Measurements from ENCODE around the gene OR2Z1.

OR2Z1 gene

GRCh38 chr19:8684001-8684902 is 37.2 kb upstream of the OR2Z1 start:
- H3K9ac ChIP-seq (ENCODE audit: insufficient read length): no peak overlapping the region
- H3K36me3 ChIP-seq (ENCODE audit: insufficient read depth, low read length): no peaks in the 10 kb centered on the region
- H3K27ac ChIP-seq: no peak overlapping the region
- TF ChIP-seq EZH2 (IDR thresholded peaks at IDR 0.05) (no peak), POLR2AphosphoS5 (IDR thresholded peaks at IDR 0.05; ENCODE audit: borderline replicate concordance, low read depth, low read length) (no peak), FOXP2 (optimal IDR thresholded peaks at IDR 0.05; ENCODE audit: control extremely low read depth, extremely low read length, insufficient read depth) (no peak)
- H3K9me3 ChIP-seq (ENCODE audit: low read depth, low read length): no peaks in the 10 kb centered on the region
- no peak overlapping the region for H3K4me3 ChIP-seq
- DNase-seq (ENCODE audit: low read depth, low spot score): no peak

- TF ChIP-seq EZH2 (IDR thresholded peaks at IDR 0.05): no peak
- TF ChIP-seq FOXP2 (optimal IDR thresholded peaks at IDR 0.05; ENCODE audit: control extremely low read depth, extremely low read length, insufficient read depth): no peak
- TF ChIP-seq POLR2AphosphoS5 (IDR thresholded peaks at IDR 0.05; ENCODE audit: borderline replicate concordance, low read depth, low read length): no peak
- no peak overlapping the region for H3K27ac ChIP-seq
- H3K9ac ChIP-seq (ENCODE audit: insufficient read length): no peak overlapping the region
- H3K36me3 ChIP-seq (ENCODE audit: insufficient read depth, low read length): no peaks in the 10 kb centered on the region
- DNase-seq (ENCODE audit: low read depth, low spot score): no peak
- H3K4me3 ChIP-seq: no peak overlapping the region
- H3K9me3 ChIP-seq (ENCODE audit: low read depth, low read length): no peaks in the 10 kb centered on the region
Observed at GRCh38 chr19:8686549-8686948, 34.9 kb upstream of the OR2Z1 start.

- Histone ChIP-seq H3K27ac (no peak overlapping the region), H3K36me3 (ENCODE audit: insufficient read depth, low read length) (no peaks in the 10 kb centered on the region), H3K9ac (ENCODE audit: insufficient read length) (no peak overlapping the region), H3K9me3 (ENCODE audit: low read depth, low read length) (no peaks in the 10 kb centered on the region), H3K4me3 (no peak overlapping the region)
- no peak for DNase-seq (ENCODE audit: low read depth, low spot score)
- no peak for TF ChIP-seq FOXP2 (optimal IDR thresholded peaks at IDR 0.05; ENCODE audit: control extremely low read depth, extremely low read length, insufficient read depth)
Observed at GRCh38 chr19:8688930-8689329, 32.5 kb upstream of the OR2Z1 start.

GRCh38 chr19:8690753-8691539 is 30.5 kb upstream of the OR2Z1 start:
- no peak overlapping the region for H3K9ac ChIP-seq (ENCODE audit: insufficient read length)
- no peak overlapping the region for H3K27ac ChIP-seq
- H3K9me3 ChIP-seq (ENCODE audit: low read depth, low read length): no peaks in the 10 kb centered on the region
- no peak for TF ChIP-seq POLR2AphosphoS5 (IDR thresholded peaks at IDR 0.05; ENCODE audit: borderline replicate concordance, low read depth, low read length)
- TF ChIP-seq FOXP2 (optimal IDR thresholded peaks at IDR 0.05; ENCODE audit: control extremely low read depth, extremely low read length, insufficient read depth): no peak
- no peak for TF ChIP-seq EZH2 (IDR thresholded peaks at IDR 0.05)
- DNase-seq (ENCODE audit: low read depth, low spot score): no peak
- no peak overlapping the region for H3K4me3 ChIP-seq
- no peaks in the 10 kb centered on the region for H3K36me3 ChIP-seq (ENCODE audit: insufficient read depth, low read length)

- H3K9ac ChIP-seq (ENCODE audit: insufficient read length): no peak overlapping the region
- no peak overlapping the region for H3K27ac ChIP-seq
- TF ChIP-seq EZH2 (IDR thresholded peaks at IDR 0.05) (no peak), POLR2AphosphoS5 (IDR thresholded peaks at IDR 0.05; ENCODE audit: borderline replicate concordance, low read depth, low read length) (no peak), FOXP2 (optimal IDR thresholded peaks at IDR 0.05; ENCODE audit: control extremely low read depth, extremely low read length, insufficient read depth) (no peak)
- no peak overlapping the region for H3K4me3 ChIP-seq
- H3K36me3 ChIP-seq (ENCODE audit: insufficient read depth, low read length): no peaks in the 10 kb centered on the region
- no peaks in the 10 kb centered on the region for H3K9me3 ChIP-seq (ENCODE audit: low read depth, low read length)
- DNase-seq (ENCODE audit: low read depth, low spot score): no peak
Observed at GRCh38 chr19:8695501-8695900, 25.9 kb upstream of the OR2Z1 start.

- no peaks in the 10 kb centered on the region for H3K36me3 ChIP-seq (ENCODE audit: insufficient read depth, low read length)
- no peak for DNase-seq (ENCODE audit: low read depth, low spot score)
- no peaks in the 10 kb centered on the region for H3K9me3 ChIP-seq (ENCODE audit: low read depth, low read length)
- H3K9ac ChIP-seq (ENCODE audit: insufficient read length): no peak overlapping the region
- no peak overlapping the region for H3K27ac ChIP-seq
- H3K4me3 ChIP-seq: no peak overlapping the region
- no peak for TF ChIP-seq POLR2AphosphoS5 (IDR thresholded peaks at IDR 0.05; ENCODE audit: borderline replicate concordance, low read depth, low read length)
- TF ChIP-seq FOXP2 (optimal IDR thresholded peaks at IDR 0.05; ENCODE audit: control extremely low read depth, extremely low read length, insufficient read depth): no peak
Observed at GRCh38 chr19:8695911-8696310, 25.5 kb upstream of the OR2Z1 start.

- Histone ChIP-seq H3K27ac (no peak overlapping the region), H3K9ac (ENCODE audit: insufficient read length) (no peak overlapping the region), H3K36me3 (ENCODE audit: insufficient read depth, low read length) (no peaks in the 10 kb centered on the region), H3K9me3 (ENCODE audit: low read depth, low read length) (no peaks in the 10 kb centered on the region), H3K4me3 (no peak overlapping the region)
- DNase-seq (ENCODE audit: low read depth, low spot score): no peak
- no peak for TF ChIP-seq POLR2AphosphoS5 (IDR thresholded peaks at IDR 0.05; ENCODE audit: borderline replicate concordance, low read depth, low read length)
- TF ChIP-seq FOXP2 (optimal IDR thresholded peaks at IDR 0.05; ENCODE audit: control extremely low read depth, extremely low read length, insufficient read depth): no peak
Observed at GRCh38 chr19:8696993-8697392, 24.4 kb upstream of the OR2Z1 start.

GRCh38 chr19:8697671-8698432 is 23.6 kb upstream of the OR2Z1 start:
- no peak for TF ChIP-seq EZH2 (IDR thresholded peaks at IDR 0.05)
- no peak for TF ChIP-seq POLR2AphosphoS5 (IDR thresholded peaks at IDR 0.05; ENCODE audit: borderline replicate concordance, low read depth, low read length)
- TF ChIP-seq FOXP2 (optimal IDR thresholded peaks at IDR 0.05; ENCODE audit: control extremely low read depth, extremely low read length, insufficient read depth): no peak
- no peaks in the 10 kb centered on the region for H3K36me3 ChIP-seq (ENCODE audit: insufficient read depth, low read length)
- DNase-seq (ENCODE audit: low read depth, low spot score): no peak
- no peaks in the 10 kb centered on the region for H3K9me3 ChIP-seq (ENCODE audit: low read depth, low read length)
- H3K4me3 ChIP-seq: no peak overlapping the region
- H3K27ac ChIP-seq: no peak overlapping the region
- H3K9ac ChIP-seq (ENCODE audit: insufficient read length): no peak overlapping the region
